Measurements from ENCODE around the gene MT1B. TPM values are rescaled to one million over a fixed set of nuclear protein-coding genes. Genes with fewer than 3 reads are reported as not detected.
A peak's percentile ranks its signal among the peaks of the same experiment; 100 is the strongest.

MT1B gene
- total and polyA plus RNA-seq, 2 of the 13 experiments (the other 11 are each of a cell fraction or from before 2014, with no cell fraction given) = 0.89 TPM; not detected in 1

- TF ChIP-seq, protein P1, sequence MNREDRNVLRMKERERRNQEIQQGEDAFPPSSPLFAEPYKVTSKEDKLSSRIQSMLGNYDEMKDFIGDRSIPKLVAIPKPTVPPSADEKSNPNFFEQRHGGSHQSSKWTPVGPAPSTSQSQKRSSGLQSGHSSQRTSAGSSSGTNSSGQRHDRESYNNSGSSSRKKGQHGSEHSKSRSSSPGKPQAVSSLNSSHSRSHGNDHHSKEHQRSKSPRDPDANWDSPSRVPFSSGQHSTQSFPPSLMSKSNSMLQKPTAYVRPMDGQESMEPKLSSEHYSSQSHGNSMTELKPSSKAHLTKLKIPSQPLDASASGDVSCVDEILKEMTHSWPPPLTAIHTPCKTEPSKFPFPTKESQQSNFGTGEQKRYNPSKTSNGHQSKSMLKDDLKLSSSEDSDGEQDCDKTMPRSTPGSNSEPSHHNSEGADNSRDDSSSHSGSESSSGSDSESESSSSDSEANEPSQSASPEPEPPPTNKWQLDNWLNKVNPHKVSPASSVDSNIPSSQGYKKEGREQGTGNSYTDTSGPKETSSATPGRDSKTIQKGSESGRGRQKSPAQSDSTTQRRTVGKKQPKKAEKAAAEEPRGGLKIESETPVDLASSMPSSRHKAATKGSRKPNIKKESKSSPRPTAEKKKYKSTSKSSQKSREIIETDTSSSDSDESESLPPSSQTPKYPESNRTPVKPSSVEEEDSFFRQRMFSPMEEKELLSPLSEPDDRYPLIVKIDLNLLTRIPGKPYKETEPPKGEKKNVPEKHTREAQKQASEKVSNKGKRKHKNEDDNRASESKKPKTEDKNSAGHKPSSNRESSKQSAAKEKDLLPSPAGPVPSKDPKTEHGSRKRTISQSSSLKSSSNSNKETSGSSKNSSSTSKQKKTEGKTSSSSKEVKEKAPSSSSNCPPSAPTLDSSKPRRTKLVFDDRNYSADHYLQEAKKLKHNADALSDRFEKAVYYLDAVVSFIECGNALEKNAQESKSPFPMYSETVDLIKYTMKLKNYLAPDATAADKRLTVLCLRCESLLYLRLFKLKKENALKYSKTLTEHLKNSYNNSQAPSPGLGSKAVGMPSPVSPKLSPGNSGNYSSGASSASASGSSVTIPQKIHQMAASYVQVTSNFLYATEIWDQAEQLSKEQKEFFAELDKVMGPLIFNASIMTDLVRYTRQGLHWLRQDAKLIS (CRISPR knock-in tag; IDR thresholded peaks at IDR 0.05) = peak; percentile 43; the same call in 1 of the 2 replicates
- TF ChIP-seq ZNF678 (CRISPR knock-in tag; IDR thresholded peaks at IDR 0.05) = 0 out of 2 replicates have a peak, but pooled peaks have one; percentile 18
- no peak for TF ChIP-seq ZNF510 (CRISPR knock-in tag; IDR thresholded peaks at IDR 0.05; ENCODE audit: low read depth)
- peak; percentile 85 for TF ChIP-seq POLR2G (IDR thresholded peaks at IDR 0.05; ENCODE audit: low read depth, low read length)
- no peak; the same call in 1 of the 2 replicates for TF ChIP-seq FOXO1 (CRISPR knock-in tag; IDR thresholded peaks at IDR 0.05)
- TF ChIP-seq HINFP (CRISPR knock-in tag; IDR thresholded peaks at IDR 0.05; ENCODE audit: low read depth) = peak; percentile 90
- peak; percentile 83 for TF ChIP-seq ZBTB34 (CRISPR knock-in tag; IDR thresholded peaks at IDR 0.05)
- TF ChIP-seq CHD4 (IDR thresholded peaks at IDR 0.05; ENCODE audit: borderline replicate concordance, low read length) = peak; percentile 8; the same call in 1 of the 2 replicates
- no peak for TF ChIP-seq TBX3 (IDR thresholded peaks at IDR 0.05; ENCODE audit: borderline replicate concordance)
- TF ChIP-seq PPARG (CRISPR knock-in tag; conservative IDR thresholded peaks at IDR 0.05) = 0 out of 2 replicates have a peak, but pooled peaks have one; percentile 41
- no peak; the same call in 1 of the 2 replicates for TF ChIP-seq ZFP1 (CRISPR knock-in tag; IDR thresholded peaks at IDR 0.05)
- TF ChIP-seq EED (CRISPR knock-in tag; IDR thresholded peaks at IDR 0.05) = no peak
- TF ChIP-seq HNF4G (IDR thresholded peaks at IDR 0.05; ENCODE audit: borderline replicate concordance, low read depth, low read length) = no peak
- 0 out of 2 replicates have a peak, but pooled peaks have one; percentile 3 for TF ChIP-seq HNF4G (CRISPR knock-in tag; IDR thresholded peaks at IDR 0.05; ENCODE audit: borderline replicate concordance, low read depth)
- TF ChIP-seq ZNF781 (CRISPR knock-in tag; IDR thresholded peaks at IDR 0.05; ENCODE audit: borderline replicate concordance, not compliant biosample characterization) = peak; percentile 65
- no peak for TF ChIP-seq BATF2 (CRISPR knock-in tag; IDR thresholded peaks at IDR 0.05)
- TF ChIP-seq ZNF773 (CRISPR knock-in tag; IDR thresholded peaks at IDR 0.05; ENCODE audit: borderline replicate concordance) = peak; percentile 32; the same call in 1 of the 2 replicates
- no peak for TF ChIP-seq JUN (CRISPR knock-in tag; IDR thresholded peaks at IDR 0.05)
- TF ChIP-seq, protein P2, sequence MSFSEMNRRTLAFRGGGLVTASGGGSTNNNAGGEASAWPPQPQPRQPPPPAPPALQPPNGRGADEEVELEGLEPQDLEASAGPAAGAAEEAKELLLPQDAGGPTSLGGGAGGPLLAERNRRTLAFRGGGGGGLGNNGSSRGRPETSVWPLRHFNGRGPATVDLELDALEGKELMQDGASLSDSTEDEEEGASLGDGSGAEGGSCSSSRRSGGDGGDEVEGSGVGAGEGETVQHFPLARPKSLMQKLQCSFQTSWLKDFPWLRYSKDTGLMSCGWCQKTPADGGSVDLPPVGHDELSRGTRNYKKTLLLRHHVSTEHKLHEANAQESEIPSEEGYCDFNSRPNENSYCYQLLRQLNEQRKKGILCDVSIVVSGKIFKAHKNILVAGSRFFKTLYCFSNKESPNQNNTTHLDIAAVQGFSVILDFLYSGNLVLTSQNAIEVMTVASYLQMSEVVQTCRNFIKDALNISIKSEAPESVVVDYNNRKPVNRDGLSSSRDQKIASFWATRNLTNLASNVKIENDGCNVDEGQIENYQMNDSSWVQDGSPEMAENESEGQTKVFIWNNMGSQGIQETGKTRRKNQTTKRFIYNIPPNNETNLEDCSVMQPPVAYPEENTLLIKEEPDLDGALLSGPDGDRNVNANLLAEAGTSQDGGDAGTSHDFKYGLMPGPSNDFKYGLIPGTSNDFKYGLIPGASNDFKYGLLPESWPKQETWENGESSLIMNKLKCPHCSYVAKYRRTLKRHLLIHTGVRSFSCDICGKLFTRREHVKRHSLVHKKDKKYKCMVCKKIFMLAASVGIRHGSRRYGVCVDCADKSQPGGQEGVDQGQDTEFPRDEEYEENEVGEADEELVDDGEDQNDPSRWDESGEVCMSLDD (CRISPR knock-in tag; IDR thresholded peaks at IDR 0.05; ENCODE audit: borderline replicate concordance) = no peak
Measured at GRCh38 chr16:56607109-56607618, 44.5 kb upstream of the MT1B start (continued).
